Mucosa of stomach (tissue), 1 donor: ENCODE results near the gene CDY2B.
"Not testable (repeated sequence)": the region's sequence is repeated elsewhere in the genome, so short reads cannot be mapped to it uniquely, and the experiment has no call there.

ENCODE experiments used
- H3K27me3 ChIP-seq: one replicate; pipeline ENCODE4 v1.7.0; 2013; ENCODE audit warnings: mild to moderate bottlenecking, low read length; ENCODE audit not compliant: control insufficient read depth, insufficient read depth
- H3K36me3 ChIP-seq: one replicate; pipeline ENCODE4 v1.7.0; 2013; ENCODE audit warnings: low read length; ENCODE audit not compliant: control insufficient read depth, insufficient read depth
- H3K4me1 ChIP-seq: one replicate; pipeline ENCODE4 v1.7.0; 2013; ENCODE audit warnings: mild to moderate bottlenecking, low read length; ENCODE audit not compliant: control insufficient read depth, insufficient read depth
- H3K4me3 ChIP-seq: one replicate; pipeline ENCODE4 v1.7.0; 2013; ENCODE audit warnings: low read length
- H3K9ac ChIP-seq: one replicate; pipeline ENCODE4 v1.7.0; 2013; ENCODE audit warnings: mild to moderate bottlenecking, low read length, moderate library complexity
- H3K9me3 ChIP-seq: one replicate; pipeline ENCODE4 v1.7.0; 2013; ENCODE audit warnings: mild to moderate bottlenecking, low read length, moderate library complexity; ENCODE audit not compliant: control insufficient read depth
- donor health status: Pancreatic carcinoma.

Gene CDY2B, protein sequence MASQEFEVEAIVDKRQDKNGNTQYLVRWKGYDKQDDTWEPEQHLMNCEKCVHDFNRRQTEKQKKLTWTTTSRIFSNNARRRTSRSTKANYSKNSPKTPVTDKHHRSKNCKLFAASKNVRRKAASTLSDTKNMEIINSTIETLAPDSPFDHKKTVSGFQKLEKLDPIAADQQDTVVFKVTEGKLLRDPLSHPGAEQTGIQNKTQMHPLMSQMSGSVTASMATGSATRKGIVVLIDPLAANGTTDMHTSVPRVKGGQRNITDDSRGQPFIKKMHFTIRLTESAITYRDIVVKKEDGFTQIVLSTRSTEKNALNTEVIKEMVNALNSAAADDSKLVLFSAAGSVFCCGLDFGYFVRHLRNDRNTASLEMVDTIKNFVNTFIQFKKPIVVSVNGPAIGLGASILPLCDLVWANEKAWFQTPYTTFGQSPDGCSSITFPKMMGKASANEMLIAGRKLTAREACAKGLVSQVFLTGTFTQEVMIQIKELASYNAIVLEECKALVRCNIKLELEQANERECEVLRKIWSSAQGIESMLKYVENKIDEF

DNA sequence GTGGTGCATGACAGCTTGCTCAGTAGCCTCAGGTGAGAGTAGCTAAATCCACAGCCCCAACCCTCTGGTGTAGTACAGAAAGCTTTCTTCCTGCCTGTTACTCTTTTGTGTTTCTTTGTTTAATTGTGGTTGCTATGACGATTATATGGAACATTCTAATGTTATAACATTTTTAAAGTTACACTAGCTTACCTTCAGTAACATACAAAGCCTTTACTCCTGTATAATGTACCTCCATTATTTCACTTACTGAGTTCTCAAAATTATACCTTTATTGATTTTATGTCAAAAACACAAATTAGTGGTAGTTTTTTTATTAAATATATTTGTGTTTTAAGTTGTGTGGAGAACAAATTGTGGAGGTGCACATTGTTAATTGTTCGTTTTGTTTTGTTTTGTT lies at the start of gene CDY2B:
Gene CDY2B, minus strand, starts transcription at position 101 of the 400 bp plus-strand sequence. CDS start 328 bp downstream, outside the sequence.
- H3K27me3 ChIP-seq, H3K4me3 ChIP-seq, H3K36me3 ChIP-seq, H3K9me3 ChIP-seq, H3K9ac ChIP-seq, H3K4me1 ChIP-seq: not testable (repeated sequence)

DNA sequence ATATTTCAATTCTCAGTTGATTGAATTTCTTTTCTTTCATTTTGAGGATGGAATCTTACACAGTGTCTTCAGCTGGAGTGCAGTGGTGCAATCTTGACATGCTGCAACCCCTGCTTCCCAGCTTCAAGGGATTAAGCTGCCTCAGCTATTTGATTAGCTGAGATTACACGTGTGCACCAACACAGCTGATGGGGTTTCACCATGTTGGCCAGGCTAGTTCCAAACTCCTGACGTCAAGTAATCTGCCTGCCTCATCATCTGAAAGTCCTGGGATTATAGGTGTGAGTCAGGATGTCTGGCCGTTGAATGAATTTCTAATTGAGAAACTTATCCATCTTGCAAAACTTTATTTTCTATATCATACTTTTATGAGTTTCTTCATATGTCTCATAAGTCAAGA lies 28.0 kb upstream of the CDY2B start:
- not testable (repeated sequence) for H3K4me3 ChIP-seq, H3K9ac ChIP-seq, H3K27me3 ChIP-seq, H3K9me3 ChIP-seq, H3K4me1 ChIP-seq, H3K36me3 ChIP-seq

DNA sequence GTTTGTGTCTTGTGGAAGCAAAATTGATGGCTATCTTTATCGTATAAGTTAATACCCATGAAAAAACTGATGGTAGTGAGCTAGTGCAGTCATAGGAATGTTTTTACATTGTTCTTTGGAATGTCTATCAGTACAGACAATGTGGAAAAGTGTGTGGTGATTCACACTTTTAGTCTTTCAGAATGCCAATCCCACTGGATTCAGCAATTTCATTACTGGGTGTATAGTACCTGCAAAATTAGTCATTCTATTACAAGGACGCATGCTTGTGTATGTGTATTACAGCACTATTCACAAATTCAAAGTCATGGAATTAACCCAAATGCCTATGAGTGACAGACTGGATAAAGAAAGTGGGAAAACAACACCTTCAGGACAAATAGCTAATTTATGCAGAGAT lies 27.3 kb upstream of the CDY2B start:
- H3K9ac ChIP-seq, H3K4me3 ChIP-seq, H3K36me3 ChIP-seq, H3K9me3 ChIP-seq, H3K27me3 ChIP-seq, H3K4me1 ChIP-seq: not testable (repeated sequence)

DNA sequence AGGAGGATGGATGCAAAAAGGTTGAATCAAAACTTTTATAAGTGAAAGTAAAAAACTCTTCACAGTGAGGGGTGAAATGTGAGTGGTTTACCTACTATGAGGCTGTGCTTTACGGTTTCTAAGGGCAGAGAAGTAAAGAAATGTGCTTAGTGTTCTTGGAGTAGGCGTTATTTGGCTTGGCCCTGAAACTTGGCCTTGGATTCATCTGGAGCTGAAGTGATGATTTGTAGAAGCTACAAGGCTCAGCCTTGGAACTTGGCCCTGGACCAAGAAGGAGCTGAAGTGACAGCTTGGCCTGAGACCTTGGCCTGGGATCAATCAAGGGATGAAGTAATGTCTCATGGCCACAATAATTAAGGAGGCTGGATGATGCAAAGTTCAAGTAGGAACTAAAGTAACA lies 1.7 kb upstream of the CDY2B start:
- not testable (repeated sequence) for H3K4me3 ChIP-seq, H3K36me3 ChIP-seq, H3K9ac ChIP-seq, H3K9me3 ChIP-seq, H3K27me3 ChIP-seq, H3K4me1 ChIP-seq

DNA sequence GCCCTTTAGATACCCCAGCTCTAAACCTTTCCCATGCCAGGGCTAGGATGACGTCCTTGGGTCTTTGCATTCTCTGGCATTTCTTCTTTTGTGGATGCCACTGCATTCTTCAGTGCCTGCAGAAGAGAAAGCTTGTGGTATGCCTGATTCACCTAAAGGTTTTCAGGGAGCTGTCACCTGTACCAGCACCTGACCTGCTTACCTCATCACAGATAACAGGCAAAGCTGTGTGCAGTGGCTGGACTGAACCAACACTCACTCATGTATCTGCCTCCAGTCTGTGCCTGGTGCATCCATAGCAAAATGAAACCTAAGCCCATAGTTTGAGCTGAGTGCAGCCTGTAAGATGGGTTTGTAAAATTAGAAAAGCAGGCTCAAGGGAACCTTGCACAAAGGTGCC lies 3.3 kb downstream of the CDY2B start:
- not testable (repeated sequence) for H3K9me3 ChIP-seq, H3K9ac ChIP-seq, H3K4me3 ChIP-seq, H3K36me3 ChIP-seq, H3K4me1 ChIP-seq, H3K27me3 ChIP-seq

DNA sequence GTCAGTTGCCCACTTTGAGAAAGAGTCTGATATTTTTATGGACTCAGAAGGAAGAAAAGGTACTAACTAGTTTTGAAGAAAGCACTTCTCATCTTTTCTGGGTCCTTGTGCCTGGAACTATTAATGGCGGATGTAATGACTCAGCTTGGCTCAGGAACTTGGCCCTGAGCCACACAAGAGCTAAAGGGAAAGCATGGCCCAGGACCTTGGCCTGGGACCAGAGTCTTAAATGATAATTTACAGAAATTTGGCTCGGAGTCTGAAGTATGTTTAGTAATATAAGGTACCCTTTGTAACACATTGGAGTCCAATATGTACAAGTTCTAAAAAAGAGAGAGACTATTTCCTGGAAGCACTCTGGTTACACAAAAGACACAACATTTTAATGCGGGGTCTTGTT lies 4.6 kb downstream of the CDY2B start:
- not testable (repeated sequence) for H3K9me3 ChIP-seq, H3K4me1 ChIP-seq, H3K36me3 ChIP-seq, H3K9ac ChIP-seq, H3K4me3 ChIP-seq, H3K27me3 ChIP-seq

DNA sequence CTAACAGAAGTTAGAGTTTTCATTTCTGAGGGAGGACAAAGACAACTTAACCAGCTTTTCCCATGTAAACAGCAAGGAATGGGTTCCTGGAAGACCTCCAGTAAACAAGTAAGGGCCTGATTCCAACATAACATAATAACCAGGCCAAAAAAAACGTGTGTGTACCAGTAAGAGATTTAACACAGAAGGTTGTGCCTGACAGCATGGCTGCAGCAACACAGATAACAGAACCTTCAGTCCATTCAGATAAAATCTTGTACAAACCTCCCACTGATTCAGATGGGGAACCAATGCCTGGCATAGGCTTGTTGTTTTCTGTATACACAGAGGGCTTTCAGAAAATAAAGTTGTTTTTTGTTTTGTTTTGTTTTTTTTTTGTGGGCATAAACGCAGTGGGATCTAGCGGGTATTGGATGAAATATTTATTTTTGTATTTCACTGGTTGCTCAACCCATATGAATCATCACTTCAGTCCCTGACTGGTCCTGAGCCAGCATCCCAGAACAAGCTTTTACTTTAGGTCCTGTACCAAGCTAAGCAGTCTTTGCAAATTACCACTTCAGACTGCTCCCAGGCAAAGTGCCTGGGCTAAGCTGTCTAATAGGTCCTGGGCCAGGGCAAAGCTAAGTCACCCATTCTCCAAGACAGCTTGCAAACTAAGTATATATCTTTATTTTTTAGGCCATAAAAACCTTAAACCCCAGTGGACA lies 8.7 kb downstream of the CDY2B start:
- not testable (repeated sequence) for H3K9me3 ChIP-seq, H3K36me3 ChIP-seq, H3K4me1 ChIP-seq, H3K27me3 ChIP-seq, H3K9ac ChIP-seq, H3K4me3 ChIP-seq

DNA sequence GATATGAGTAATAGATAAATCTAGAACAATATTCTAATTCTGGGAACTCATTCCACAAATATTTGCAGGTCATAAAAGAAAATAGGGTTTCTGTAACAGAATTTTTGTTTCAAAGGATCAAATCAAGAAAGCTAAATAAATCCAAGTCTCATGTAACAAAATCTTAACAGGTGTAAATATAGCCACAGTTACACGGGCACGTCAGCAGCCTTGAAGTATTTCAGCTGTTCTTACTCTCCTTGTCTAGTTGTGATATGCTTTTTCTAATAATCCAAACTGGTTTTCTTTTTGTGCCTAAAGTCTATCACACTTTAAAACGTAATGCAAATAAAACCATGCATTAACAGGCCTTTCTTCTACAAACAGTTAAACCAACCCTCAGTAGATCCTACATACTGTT lies 9.3 kb downstream of the CDY2B start:
- H3K9me3 ChIP-seq, H3K9ac ChIP-seq, H3K4me1 ChIP-seq, H3K27me3 ChIP-seq, H3K36me3 ChIP-seq, H3K4me3 ChIP-seq: not testable (repeated sequence)

DNA sequence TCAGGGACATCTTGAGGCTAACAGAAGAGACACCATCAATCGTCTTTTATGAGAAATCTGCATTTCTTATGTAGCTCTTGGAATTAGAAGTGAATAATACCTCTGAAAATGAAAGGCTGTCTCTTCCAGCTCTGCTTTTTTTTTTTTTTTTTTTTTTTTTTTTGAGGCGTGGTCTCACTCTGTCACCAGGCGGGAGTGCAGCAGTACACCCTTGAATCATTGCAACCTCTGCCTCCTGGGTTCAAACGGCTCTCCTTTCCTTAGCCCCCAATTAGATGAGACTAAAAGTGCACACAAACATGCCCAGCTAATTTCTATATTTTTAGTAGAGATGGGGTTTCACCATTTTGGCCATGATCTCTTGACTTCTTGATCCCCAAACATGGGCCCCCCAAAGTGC lies 12.2 kb downstream of the CDY2B start:
- H3K36me3 ChIP-seq, H3K4me1 ChIP-seq, H3K27me3 ChIP-seq, H3K4me3 ChIP-seq, H3K9me3 ChIP-seq, H3K9ac ChIP-seq: not testable (repeated sequence)

DNA sequence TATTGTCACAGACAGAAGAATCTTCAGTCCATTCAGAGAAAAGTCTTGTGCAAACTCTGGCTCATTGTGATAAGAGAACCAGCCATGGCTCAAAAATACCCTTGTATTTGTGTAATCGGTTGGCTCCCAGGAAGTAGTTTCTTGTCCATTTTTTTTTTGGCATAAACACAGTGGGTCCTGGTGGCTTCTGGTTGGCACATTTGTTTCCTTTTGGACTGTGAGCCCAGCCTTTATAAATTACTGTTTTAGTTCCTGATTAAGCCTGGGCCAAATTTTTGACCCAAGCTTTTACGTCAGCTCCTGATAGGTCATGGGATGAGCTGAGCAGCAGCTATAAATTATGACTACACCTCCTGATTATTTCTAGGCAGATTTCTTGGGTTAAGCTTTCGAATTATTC lies 19.4 kb downstream of the CDY2B start:
- not testable (repeated sequence) for H3K4me3 ChIP-seq, H3K36me3 ChIP-seq, H3K9me3 ChIP-seq, H3K9ac ChIP-seq, H3K27me3 ChIP-seq, H3K4me1 ChIP-seq

DNA sequence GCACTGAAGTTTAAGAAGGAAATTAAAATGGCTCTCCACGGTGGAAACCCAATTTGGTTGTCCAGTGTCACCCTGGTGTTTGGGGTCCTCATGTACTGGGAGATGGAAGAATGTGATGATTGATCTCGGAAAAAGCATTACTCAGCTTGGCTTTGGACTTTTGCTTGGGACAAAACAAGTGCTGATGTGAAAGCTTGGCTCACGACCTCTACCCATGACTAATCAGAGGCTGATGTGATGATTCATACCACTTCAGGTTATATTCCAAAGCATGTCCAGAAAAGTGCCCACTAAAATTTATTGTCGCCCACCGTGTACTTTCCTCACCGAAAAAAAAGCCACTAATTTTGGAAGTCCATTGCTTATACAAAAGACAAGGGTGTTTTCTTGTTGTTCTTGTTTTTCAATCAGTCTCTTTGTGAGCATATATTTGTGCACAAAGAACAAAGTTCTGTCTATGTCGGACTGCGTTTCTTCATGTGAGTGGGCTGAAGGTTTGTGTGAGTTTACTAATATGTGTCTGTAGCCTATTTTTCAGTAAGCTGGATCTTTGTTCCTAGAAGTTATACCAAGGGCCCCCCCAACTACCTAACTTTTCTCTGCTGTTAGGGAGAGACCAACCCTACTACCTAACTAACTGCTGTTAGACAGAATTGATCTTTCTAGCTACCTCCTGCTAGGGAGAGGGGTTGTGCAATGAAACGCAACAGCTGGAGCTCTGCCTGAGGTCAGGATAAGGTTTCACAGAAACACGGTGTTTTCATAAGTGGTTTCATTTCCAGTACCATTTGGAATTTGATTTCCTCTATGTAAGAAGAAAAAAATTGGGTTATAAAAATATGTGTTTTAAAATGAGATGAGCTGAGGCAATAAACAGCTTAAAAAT lies 22.8 kb downstream of the CDY2B start:
- H3K4me3 ChIP-seq, H3K4me1 ChIP-seq, H3K9me3 ChIP-seq, H3K9ac ChIP-seq, H3K36me3 ChIP-seq, H3K27me3 ChIP-seq: not testable (repeated sequence)

DNA sequence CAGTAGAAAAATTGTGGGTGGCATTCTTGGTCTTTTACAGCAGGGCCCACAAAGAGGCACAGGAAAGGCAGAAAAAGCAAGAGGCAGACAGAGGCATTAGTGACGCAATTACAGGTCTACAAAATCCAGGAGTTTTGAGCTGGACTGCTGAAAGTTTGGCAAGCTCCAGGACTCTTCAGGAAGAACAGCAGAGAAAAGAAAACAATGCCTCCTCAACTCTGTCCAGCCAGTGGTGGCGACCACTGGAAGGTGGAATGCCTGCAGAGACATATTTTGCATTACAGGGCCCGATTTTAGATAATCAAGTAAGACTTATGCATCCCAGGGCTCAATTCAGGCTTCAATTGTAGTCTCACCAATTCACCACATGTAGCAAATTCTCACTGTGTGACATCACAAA lies 23.5 kb downstream of the CDY2B start:
- not testable (repeated sequence) for H3K4me1 ChIP-seq, H3K9ac ChIP-seq, H3K36me3 ChIP-seq, H3K9me3 ChIP-seq, H3K4me3 ChIP-seq, H3K27me3 ChIP-seq
